HG02943 (cell line): ENCODE results near the gene SLC12A4.
"Not testable (repeated sequence)": the region's sequence is repeated elsewhere in the genome, so short reads cannot be mapped to it uniquely, and the experiment has no call there.

Experiments used
- ATAC-seq: cut with Tn5 transposase; IDR thresholded peaks from one replicate; pipeline ENCODE4 v1.9.1; 2021; ENCODE audit warnings: mild to moderate bottlenecking, low read depth, moderate library complexity; ENCODE audit not compliant: unreplicated experiment

Gene SLC12A4

DNA sequence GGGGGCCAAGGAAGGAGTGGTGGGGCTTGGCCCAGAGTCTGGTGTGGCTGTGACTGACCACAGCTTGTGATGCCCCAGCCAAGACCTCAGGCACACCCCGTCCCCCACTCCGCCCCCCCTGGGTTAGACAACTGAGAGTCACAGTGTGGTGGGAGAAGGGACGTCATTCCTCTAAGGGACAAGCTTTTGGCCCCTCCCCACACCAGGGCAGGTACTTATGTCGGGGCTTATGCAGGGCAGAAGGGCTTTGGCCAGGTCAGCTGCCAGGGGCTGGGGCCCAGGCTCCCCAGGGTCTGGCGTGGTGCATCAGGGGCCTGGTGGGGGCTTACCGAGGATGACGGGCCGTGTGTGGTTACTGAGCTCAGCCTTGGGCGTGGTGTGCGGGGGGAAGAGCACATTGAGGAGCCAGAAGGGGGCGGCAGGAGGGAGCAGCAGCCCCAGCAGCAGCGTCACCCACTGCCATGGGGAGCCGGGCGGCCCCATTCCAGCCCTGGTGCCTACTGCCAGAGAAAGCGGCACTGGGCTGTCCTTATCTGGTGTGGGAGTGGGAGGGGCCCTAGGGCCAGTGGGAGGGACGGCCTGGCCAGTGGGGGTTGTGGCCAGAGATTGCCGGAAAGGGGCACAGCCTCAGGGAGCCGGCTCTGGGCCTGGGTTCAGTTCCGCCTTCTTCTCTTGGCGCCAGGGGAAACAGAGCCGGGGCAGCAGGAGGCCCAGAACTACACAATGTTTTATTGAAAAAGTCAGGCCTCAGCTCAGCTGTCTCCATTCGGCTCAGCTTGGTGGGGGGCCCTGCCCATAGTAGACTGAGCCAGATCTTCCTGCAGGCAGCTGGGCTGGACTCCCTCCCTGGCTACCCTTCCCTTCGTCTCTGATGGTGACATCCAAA, 24.6 kb downstream of the SLC12A4 start, which contains the start of gene LCAT:
LCAT (minus strand) TSS at position 502 of the 886 bp plus-strand sequence; CDS start at position 483, 19 bp downstream.
- ATAC-seq: no peak

DNA sequence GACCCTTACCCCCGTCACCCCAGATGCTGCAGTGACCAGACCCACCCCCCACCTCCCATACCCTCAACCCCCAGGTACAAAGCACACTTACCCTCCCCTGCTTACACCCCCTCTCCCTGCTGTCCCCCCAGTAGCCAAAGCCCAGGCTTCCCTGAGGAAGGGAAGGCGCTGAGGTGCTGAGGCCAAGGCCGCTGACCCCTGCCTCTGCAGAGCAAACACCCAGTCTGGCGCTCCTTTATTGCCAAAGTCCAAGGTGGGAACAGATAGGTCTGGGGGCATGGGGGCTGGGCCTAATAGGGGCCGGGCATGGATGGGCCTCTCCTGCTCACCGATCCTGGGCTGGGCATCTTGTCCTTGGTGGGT, 25.2 kb downstream of the SLC12A4 start:
- ATAC-seq: no peak

- no peak for ATAC-seq
Observed at GRCh38 chr16:67942510-67943255, 25.8 kb downstream of the SLC12A4 start.

- no peak for ATAC-seq
Observed at GRCh38 chr16:67942200-67942509, 26.3 kb downstream of the SLC12A4 start.

- ATAC-seq: no peak
Observed at GRCh38 chr16:67941469-67942199, 26.8 kb downstream of the SLC12A4 start.

- no peak for ATAC-seq
Observed at GRCh38 chr16:67940446-67941089, 27.9 kb downstream of the SLC12A4 start.

DNA sequence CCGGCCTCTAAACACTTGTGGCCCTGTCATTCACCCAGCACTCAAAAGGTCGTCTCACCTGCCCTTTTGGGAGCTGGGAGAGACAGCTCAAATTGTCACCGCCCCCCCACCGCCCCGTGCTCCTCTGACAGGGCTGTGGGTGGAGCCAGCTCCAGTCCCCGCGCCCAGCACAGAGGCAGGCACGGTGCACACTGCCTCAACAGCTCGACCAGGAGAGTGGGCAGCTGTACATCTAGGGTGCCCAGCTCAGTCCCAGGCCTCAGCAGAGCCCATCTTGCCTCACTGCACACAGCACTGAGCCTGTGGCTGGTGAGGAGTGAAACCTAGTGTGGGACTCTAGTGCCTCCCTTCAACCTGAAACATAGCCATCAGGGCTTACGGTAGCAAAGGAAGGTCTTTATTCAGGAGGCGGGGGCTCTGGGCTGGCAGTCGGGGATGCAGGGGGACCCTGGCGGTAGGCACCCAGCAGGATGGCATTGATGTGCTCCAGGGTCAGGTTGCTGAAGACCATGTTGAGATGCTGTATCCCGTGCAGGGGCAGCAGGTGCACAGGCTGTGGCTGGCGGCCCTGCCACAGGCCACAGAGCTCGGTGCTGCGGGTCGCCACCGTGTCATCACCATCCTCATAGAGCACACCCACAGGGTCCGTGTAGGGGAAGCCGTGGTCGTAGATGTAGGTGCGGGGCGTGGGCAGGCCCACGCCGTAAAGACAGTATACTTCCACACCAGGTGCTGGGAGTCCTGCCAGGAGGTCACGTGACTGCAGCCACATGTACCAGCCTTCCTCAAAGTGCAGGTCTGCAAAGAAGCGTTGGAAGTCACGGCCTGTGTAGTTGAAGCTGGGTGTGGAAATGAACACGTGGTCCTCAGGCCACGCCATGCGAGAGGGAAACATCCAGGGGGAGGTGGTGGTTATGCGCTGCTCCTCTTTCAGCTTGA, 28.7 kb downstream of the SLC12A4 start:
- no peak for ATAC-seq

- ATAC-seq: not testable (repeated sequence)
Observed at GRCh38 chr16:67937713-67938112, 30.7 kb downstream of the SLC12A4 start.

GRCh38 chr16:67936880-67937605, 31.4 kb downstream of the SLC12A4 start:
- ATAC-seq: peak; percentile 54

DNA sequence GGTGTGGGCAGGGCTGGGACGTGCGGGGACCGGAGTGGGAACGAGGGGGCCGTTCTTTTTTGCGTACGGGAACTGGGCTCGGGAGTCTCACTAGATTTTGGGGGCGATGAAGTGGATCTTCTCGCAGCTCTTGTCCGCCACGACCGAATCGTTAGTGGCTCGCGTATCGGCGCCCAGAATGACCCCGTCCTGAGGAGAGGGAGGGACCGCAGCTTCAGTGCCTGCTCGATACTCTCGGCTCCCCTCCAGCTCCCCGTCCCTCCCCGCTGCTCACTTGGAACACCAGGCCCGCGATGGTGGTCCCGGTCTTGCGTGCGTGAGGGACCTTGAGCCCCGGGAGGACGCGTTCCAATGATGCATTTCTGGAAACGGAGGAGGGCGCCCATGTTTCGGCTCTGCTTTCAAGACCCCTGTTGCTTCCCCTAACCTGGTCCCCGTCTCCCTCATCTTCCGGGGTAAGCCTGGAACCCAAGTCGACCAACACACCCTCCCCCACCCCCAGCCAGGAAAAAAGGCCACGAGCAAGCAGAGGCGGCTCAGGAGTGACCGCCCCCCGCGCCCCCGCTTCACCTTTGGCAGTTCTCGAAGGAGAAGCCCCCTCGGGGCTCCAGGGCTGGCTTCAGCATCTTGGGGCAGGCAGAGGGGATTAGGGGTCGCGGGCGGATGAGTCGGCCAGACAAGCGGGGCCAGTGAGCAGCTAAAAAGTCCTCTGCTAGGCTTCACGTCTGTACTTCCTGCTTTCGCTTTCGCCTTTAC, 32.1 kb downstream of the SLC12A4 start, which contains the start of gene PSMB10:
PSMB10 (minus strand) TSS at position 727 of the 756 bp plus-strand sequence; CDS start at position 626, 101 bp downstream.
- no peak for ATAC-seq

DNA sequence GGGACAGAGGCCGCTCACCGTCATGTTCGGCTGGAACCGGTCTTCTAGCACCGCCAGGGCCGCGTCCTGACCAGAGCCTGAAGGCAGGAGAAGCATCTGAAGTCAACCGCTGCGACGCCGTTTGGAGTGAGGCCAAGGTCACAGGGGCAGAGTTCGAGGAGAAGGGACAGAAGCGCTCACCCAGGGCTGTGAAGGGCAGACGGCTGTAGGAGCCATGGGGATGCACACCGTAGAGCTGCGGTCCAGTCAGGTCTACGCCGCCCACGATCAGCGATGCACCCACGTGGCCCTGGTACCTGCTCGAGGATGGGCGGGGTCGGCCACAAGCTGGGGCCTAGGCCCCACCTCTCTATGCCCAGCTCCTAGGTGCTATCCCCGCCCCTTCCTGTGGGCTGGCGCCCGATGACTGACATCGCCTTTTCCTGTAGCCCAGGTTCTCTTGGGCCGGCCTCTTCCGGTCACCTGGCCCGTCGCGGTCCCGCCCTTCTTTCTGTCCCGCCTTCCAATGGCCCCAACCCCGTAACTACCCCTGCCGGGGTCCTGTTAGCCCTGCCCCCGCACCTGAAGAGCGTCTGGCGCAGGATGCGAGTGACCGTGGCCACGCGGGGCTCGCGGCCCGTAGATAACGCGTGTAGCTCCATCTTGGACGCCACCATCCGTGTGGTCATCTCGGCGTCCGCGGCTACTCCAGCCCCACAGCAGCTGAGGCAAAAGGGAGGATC, 32.9 kb downstream of the SLC12A4 start:
- peak; percentile 81 for ATAC-seq

DNA sequence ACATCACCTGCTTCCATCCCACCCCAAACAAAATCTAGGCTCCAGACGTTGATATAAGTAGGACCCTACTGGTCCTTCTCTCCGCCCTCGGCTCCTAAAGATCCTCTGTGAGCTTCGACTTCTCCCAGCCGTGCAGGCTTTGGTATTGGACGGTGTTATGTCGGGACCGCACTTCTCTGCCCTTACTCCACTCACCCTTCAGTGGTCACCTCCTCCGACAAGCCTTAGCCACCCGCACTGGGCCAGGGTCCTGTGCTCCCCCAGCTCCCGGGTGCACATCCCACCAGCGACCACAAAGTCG, 33.4 kb downstream of the SLC12A4 start:
- ATAC-seq: no peak

GRCh38 chr16:67934306-67935100, 33.9 kb downstream of the SLC12A4 start:
- ATAC-seq: no peak

GRCh38 chr16:67933805-67934204, 34.6 kb downstream of the SLC12A4 start:
- no peak for ATAC-seq

DNA sequence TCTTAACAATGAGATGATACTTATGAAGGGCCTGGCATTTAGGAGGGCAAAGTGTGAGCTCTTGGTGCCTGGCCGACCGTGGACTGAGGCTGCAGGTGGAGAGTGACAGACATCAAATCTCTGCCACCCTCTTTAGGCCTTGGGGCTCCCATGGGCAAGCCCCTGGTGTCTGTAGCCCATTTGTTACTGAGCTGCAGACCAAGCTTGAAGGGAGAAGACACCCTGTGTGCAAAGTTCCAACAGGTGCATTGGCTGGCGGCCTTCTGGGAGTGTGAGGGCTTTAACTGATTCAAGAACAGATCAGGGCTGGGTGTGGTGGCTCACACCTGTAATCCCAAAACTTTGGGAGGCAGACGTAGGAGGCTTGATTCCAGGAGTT, 36.0 kb downstream of the SLC12A4 start:
- no peak for ATAC-seq

DNA sequence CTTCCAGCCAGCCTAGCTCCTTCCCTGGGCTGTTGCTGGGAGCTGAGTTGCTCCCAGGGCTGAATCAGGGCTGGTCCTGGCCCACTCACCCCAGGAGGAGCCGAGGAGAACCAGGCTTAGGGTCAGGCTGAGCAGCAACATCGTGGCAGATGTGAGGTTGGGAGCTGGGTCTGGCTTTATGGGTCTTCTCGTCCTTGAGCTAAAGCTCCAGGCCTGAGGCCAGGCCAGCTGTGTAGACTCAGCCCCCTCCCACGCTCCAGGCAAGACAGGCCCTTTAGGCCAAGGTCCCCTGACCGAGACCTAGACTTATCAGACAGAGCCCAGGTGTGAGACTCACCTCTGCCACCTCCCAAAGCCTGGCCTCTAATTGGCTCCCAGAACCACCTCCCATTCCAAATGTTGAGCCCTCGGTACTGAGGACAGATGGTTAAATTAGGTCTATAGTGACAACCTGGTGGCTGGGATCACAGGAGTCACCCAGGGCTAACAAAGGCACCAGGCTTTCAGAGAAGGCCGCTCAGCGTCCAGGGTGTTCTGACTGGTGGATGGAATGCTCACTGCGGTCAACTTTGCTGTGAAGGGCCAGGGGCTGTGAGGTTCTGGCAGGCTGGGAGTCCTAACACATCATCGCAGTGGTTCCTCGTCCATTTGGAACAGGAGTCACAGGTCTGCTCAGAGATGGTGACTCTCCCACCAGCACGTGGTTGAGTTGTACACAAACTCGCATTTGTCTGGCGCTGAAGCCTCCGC, 36.5 kb downstream of the SLC12A4 start, which contains the start of gene CTRL:
CTRL (minus strand) TSS at position 151 of the 750 bp plus-strand sequence; CDS start at position 141, 10 bp downstream.
- no peak for ATAC-seq
